ENCODE results near the gene CTAGE9. TPM values are rescaled to one million over a fixed set of nuclear protein-coding genes. Genes with fewer than 3 reads are reported as not detected.

CTAGE9 gene
- total RNA-seq, 1 experiment from 2014 or later, result not detected

- no peak for TF ChIP-seq CTCF (conservative IDR thresholded peaks at IDR 0.05)
- H3K27me3 Mint-ChIP-seq (ENCODE audit: low read depth), result no peaks in the 10 kb centered on the region; the same call in none of the 2 replicates
Measured at GRCh38 chr6:131727868-131728267, 17.1 kb upstream of the CTAGE9 start.

More at GRCh38 chr6:131727868-131728267, 17.1 kb upstream of the CTAGE9 start:
- Mint-ChIP-seq H3K9me3 (peaks cover 7 to 8% of the 10 kb centered on the region in 2 experiments; a peak in 3 of 5 replicates), H3K36me3 (ENCODE audit: insufficient read depth in 1 of 3, low read depth in 3 of 3) (peaks cover 0 to 2% (median 0%) of the 10 kb centered on the region in 3 experiments; a peak in 3 of 7 replicates), H3K4me1 (peaks cover 9 to 10% of the 10 kb centered on the region in 2 experiments), H3K27ac (no peak overlapping the region), H3K4me3 (no peak overlapping the region)
- Histone ChIP-seq H3K79me2 (ENCODE audit: insufficient read depth, low read length) (no peaks in the 10 kb centered on the region), H3K9me3 (ENCODE audit: control insufficient read depth, low read depth, low read length) (no peaks in the 10 kb centered on the region), H2BK5ac (ENCODE audit: insufficient read length, low read length) (no peak overlapping the region), H3K4me1 (ENCODE audit: insufficient read depth, low read length) (no peaks in the 10 kb centered on the region; the same call in 1 of the 2 replicates), H2BK20ac (ENCODE audit: low read depth, low read length, poor library complexity, severe bottlenecking) (no peak overlapping the region), H2AFZ (ENCODE audit: low read length) (no peak overlapping the region), H4K91ac (ENCODE audit: insufficient read length, low read depth, low read length) (no peak overlapping the region), H2BK120ac (ENCODE audit: low read depth, low read length, poor library complexity, severe bottlenecking) (no peak overlapping the region), H2AK5ac (ENCODE audit: insufficient read length, low read length) (no peak overlapping the region), H3K4me2 (ENCODE audit: insufficient read depth, insufficient read length, low read length) (no peak overlapping the region), H4K20me1 (ENCODE audit: control insufficient read depth, insufficient read depth, insufficient read length) (no peaks in the 10 kb centered on the region), H3K23me2 (ENCODE audit: insufficient read length, low read depth, low read length, poor library complexity, severe bottlenecking) (no peaks in the 10 kb centered on the region), H4K8ac (replicated peaks; ENCODE audit: insufficient read length, low read depth, low read length) (no peak overlapping the region), H3K18ac (ENCODE audit: insufficient read length, low read depth, low read length) (no peak overlapping the region), H2BK12ac (ENCODE audit: insufficient read length, low read depth, low read length) (no peak overlapping the region), H3T11ph (ENCODE audit: low read length) (no peak overlapping the region), H3K56ac (ENCODE audit: insufficient read length, low read depth, low read length) (no peak overlapping the region), H3K9ac (ENCODE audit: extremely low read depth, insufficient read length, low read length) (no peak overlapping the region), H3K4ac (ENCODE audit: low read depth, low read length) (no peak overlapping the region), H3K79me1 (ENCODE audit: insufficient read depth, low read depth, low read length, poor library complexity, severe bottlenecking) (no peaks in the 10 kb centered on the region), H3K23ac (ENCODE audit: insufficient read length, low read depth, low read length) (no peak overlapping the region), H3K27me3 (ENCODE audit: insufficient read depth, low read length) (no peaks in the 10 kb centered on the region; the same call in 1 of the 2 replicates), H4K5ac (ENCODE audit: insufficient read length, low read depth, low read length) (no peak overlapping the region), H2BK15ac (ENCODE audit: low read depth, low read length) (no peak overlapping the region), H3K14ac (ENCODE audit: insufficient read depth, low read length) (no peak overlapping the region), H3K27ac (ENCODE audit: insufficient read length, low read depth, low read length) (no peak overlapping the region)
- DNase-seq, result no peak
- no CpG with 5 or more reads among the region's 4 CpGs for WGBS (ENCODE audit: extremely low coverage, insufficient read length, low lambda C conversion rate)
